Activated CD4-positive, alpha-beta memory T cell treated with anti-CD3 and anti-CD28 coated beads for 36 hours (primary cell): ENCODE results near the gene GLI1. TPM values are rescaled to one million over a fixed set of nuclear protein-coding genes. Genes with fewer than 3 reads are reported as not detected.
"Not testable (repeated sequence)": the region's sequence is repeated elsewhere in the genome, so short reads cannot be mapped to it uniquely, and the experiment has no call there.

Experiments used
- CTCF ChIA-PET: fragments of 350-600 bp; sonication (Branson Sonifier 250); formaldehyde crosslinking; loops from one replicate; lab custom pipeline; 2021; ENCODE audit warnings: antibody characterized with exemption, inconsistent platforms; lab: Charles Lee
- POLR2A ChIA-PET: fragments of 350-600 bp; sonication (Branson Sonifier 250); formaldehyde crosslinking; loops from one replicate; lab custom pipeline; 2021; ENCODE audit warnings: antibody characterized with exemption; lab: Charles Lee
- DNase-seq: peaks from one replicate; pipeline ENCODE4 v3.0.0-alpha.2; 2020
- H3K27ac Mint-ChIP-seq: one replicate; pipeline ENCODE4 v1.8.0; 2021; ENCODE audit warnings: mixed read lengths
- H3K27me3 Mint-ChIP-seq: one replicate; pipeline ENCODE4 v1.8.0; 2021; ENCODE audit warnings: mixed read lengths
- H3K36me3 Mint-ChIP-seq: one replicate; pipeline ENCODE4 v1.8.0; 2021; ENCODE audit warnings: mixed read lengths
- H3K4me1 Mint-ChIP-seq: one replicate; pipeline ENCODE4 v1.8.0; 2021; ENCODE audit warnings: low read depth, mixed read lengths
- H3K4me3 Mint-ChIP-seq: one replicate; pipeline ENCODE4 v1.8.0; 2021; ENCODE audit warnings: mild to moderate bottlenecking, mixed read lengths
- H3K9me3 Mint-ChIP-seq: one replicate; pipeline ENCODE4 v1.8.0; 2021; ENCODE audit warnings: mixed read lengths
- intact Hi-C: fragments of 100-400 bp; cut with micrococcal nuclease; formaldehyde crosslinking; loops from one replicate; pipeline ENCODE4 v1.15.1; 2023
- total RNA-seq, 2 experiments: library from RNA; stranded (reverse); gene quantifications; one replicate each; pipeline ENCODE4 v1.2.3, GENCODE V29; 2021

The GLI1 gene
- total RNA-seq: under 1 TPM in 1 of 2 experiments, not detected in 1; 0.07 TPM

GRCh38 chr12:57459750-57460467 is at the start of gene GLI1:
GLI1 (plus strand) TSS chr12:57459785; CDS start chr12:57463692, 3,907 bp downstream.
- CTCF ChIA-PET: interaction anchor here (0.6 to 2.7 kb wide), 38 partner anchors 9 to 282 kb away, joined by 3 to 31 read pairs (median 6); partner anchors contain the start of genes ARHGAP9, B4GALNT1, DCTN2 and INHBC
- POLR2A ChIA-PET: interaction anchor here (0.5 to 2.4 kb wide), 3 partner anchors 17 to 208 kb away, joined by 3 to 10 read pairs (median 3); no protein-coding TSS in a partner anchor

GRCh38 chr12:57410534-57410933 is 49.1 kb upstream of the GLI1 start:
- H3K4me1 Mint-ChIP-seq: peaks cover 22% of the 10 kb centered on the region
- intact Hi-C loops: no loop called here
- CTCF ChIA-PET: interaction anchor here (0.6 to 2.0 kb wide), 5 partner anchors 25 to 53 kb away, joined by 3 to 6 read pairs (median 3); partner anchors contain the start of gene INHBE
- no peak for DNase-seq
- H3K27me3 Mint-ChIP-seq: no peaks in the 10 kb centered on the region
- H3K9me3 Mint-ChIP-seq: no peaks in the 10 kb centered on the region
- no peak overlapping the region for H3K4me3 Mint-ChIP-seq
- no peak overlapping the region for H3K27ac Mint-ChIP-seq
- POLR2A ChIA-PET: interaction anchor here (0.8 kb wide), 1 partner anchor 10 kb away, joined by 3 read pairs; no protein-coding TSS in a partner anchor
- H3K36me3 Mint-ChIP-seq: no peaks in the 10 kb centered on the region

More at GRCh38 chr12:57459750-57460467, at the start of gene GLI1:
- Mint-ChIP-seq H3K9me3 (no peaks in the 10 kb centered on the region), H3K4me3 (peak within 1 kb of the TSS; percentile 89), H3K4me1 (peaks cover 51% of the 10 kb centered on the region), H3K27ac (peak within 1 kb of the TSS; percentile 92), H3K27me3 (peaks cover 5% of the 10 kb centered on the region), H3K36me3 (no peaks in the 10 kb centered on the region)
- DNase-seq: no peak
- intact Hi-C loops: loop anchor here (1.0 to 5.0 kb wide), 3 partner anchors 60 to 247 kb away; partner anchors contain the start of gene DDIT3

GRCh38 chr12:57414160-57414559 is 45.4 kb upstream of the GLI1 start:
- CTCF ChIA-PET: interaction anchor here (0.6 to 1.2 kb wide), 2 partner anchors 39 to 473 kb away, joined by 3 to 4 read pairs; no protein-coding TSS in a partner anchor
- peaks cover 26% of the 10 kb centered on the region for H3K4me1 Mint-ChIP-seq
- H3K9me3 Mint-ChIP-seq, H3K27ac Mint-ChIP-seq, POLR2A ChIA-PET, H3K27me3 Mint-ChIP-seq, intact Hi-C loops, H3K36me3 Mint-ChIP-seq, DNase-seq, H3K4me3 Mint-ChIP-seq: not testable (repeated sequence)

GRCh38 chr12:57415088-57415487 is 44.5 kb upstream of the GLI1 start:
- no peak overlapping the region for H3K4me3 Mint-ChIP-seq
- H3K27ac Mint-ChIP-seq: no peak overlapping the region
- peaks cover 27% of the 10 kb centered on the region for H3K4me1 Mint-ChIP-seq
- DNase-seq: no peak
- intact Hi-C loops: no loop called here
- CTCF ChIA-PET: interaction anchor here (0.7 to 1.2 kb wide), 2 partner anchors 38 to 201 kb away, joined by 4 read pairs; no protein-coding TSS in a partner anchor
- no peaks in the 10 kb centered on the region for H3K9me3 Mint-ChIP-seq
- H3K27me3 Mint-ChIP-seq: no peaks in the 10 kb centered on the region
- no peaks in the 10 kb centered on the region for H3K36me3 Mint-ChIP-seq
- POLR2A ChIA-PET: no interaction called here

GRCh38 chr12:57416039-57416996 is 43.3 kb upstream of the GLI1 start:
- DNase-seq: no peak
- Mint-ChIP-seq H3K27me3 (no peaks in the 10 kb centered on the region), H3K4me1 (peaks cover 25% of the 10 kb centered on the region), H3K27ac (no peak overlapping the region), H3K36me3 (no peaks in the 10 kb centered on the region), H3K9me3 (no peaks in the 10 kb centered on the region), H3K4me3 (no peak overlapping the region)
- ChIA-PET CTCF (no interaction called here), POLR2A (no interaction called here)
- intact Hi-C loops: no loop called here

- Mint-ChIP-seq H3K27ac (no peak overlapping the region), H3K4me3 (no peak overlapping the region), H3K9me3 (no peaks in the 10 kb centered on the region), H3K4me1 (peaks cover 16% of the 10 kb centered on the region), H3K36me3 (peaks cover 8% of the 10 kb centered on the region), H3K27me3 (no peaks in the 10 kb centered on the region)
- DNase-seq: no peak
- ChIA-PET CTCF (interaction anchor here (0.7 to 1.9 kb wide), 3 partner anchors 35 to 76 kb away, joined by 3 to 5 read pairs (median 4); no protein-coding TSS in a partner anchor), POLR2A (no interaction called here)
- intact Hi-C loops: no loop called here
Observed at GRCh38 chr12:57418255-57418654, 41.3 kb upstream of the GLI1 start.

GRCh38 chr12:57419495-57419894 is 40.1 kb upstream of the GLI1 start:
- Mint-ChIP-seq H3K9me3 (no peaks in the 10 kb centered on the region), H3K27ac (no peak overlapping the region), H3K36me3 (peaks cover 10% of the 10 kb centered on the region), H3K4me3 (no peak overlapping the region), H3K4me1 (peaks cover 18% of the 10 kb centered on the region), H3K27me3 (no peaks in the 10 kb centered on the region)
- POLR2A ChIA-PET: interaction anchor here (0.6 kb wide), 1 partner anchor 125 kb away, joined by 3 read pairs; no protein-coding TSS in a partner anchor
- DNase-seq: no peak
- CTCF ChIA-PET: interaction anchor here (1.9 kb wide), 1 partner anchor 33 kb away, joined by 5 read pairs; no protein-coding TSS in a partner anchor
- intact Hi-C loops: no loop called here

- DNase-seq: no peak
- Mint-ChIP-seq H3K36me3 (peaks cover 12% of the 10 kb centered on the region), H3K4me1 (peaks cover 16% of the 10 kb centered on the region), H3K4me3 (no peak overlapping the region), H3K9me3 (no peaks in the 10 kb centered on the region), H3K27ac (no peak overlapping the region), H3K27me3 (no peaks in the 10 kb centered on the region)
- CTCF ChIA-PET: interaction anchor here (1.0 kb wide), 1 partner anchor 32 kb away, joined by 4 read pairs; no protein-coding TSS in a partner anchor
- intact Hi-C loops: no loop called here
- POLR2A ChIA-PET: interaction anchor here (0.7 kb wide), 1 partner anchor 10 kb away, joined by 3 read pairs; no protein-coding TSS in a partner anchor
Observed at GRCh38 chr12:57420482-57420881, 39.1 kb upstream of the GLI1 start.

GRCh38 chr12:57426948-57427347 is 32.6 kb upstream of the GLI1 start:
- H3K27ac Mint-ChIP-seq, CTCF ChIA-PET, H3K27me3 Mint-ChIP-seq, intact Hi-C loops, DNase-seq, H3K4me3 Mint-ChIP-seq, POLR2A ChIA-PET, H3K9me3 Mint-ChIP-seq: not testable (repeated sequence)
- Mint-ChIP-seq H3K36me3 (peaks cover 16% of the 10 kb centered on the region), H3K4me1 (peaks cover 35% of the 10 kb centered on the region)

- POLR2A ChIA-PET: no interaction called here
Observed at GRCh38 chr12:57428965-57429364, 30.6 kb upstream of the GLI1 start.

GRCh38 chr12:57429473-57430111 is 30.0 kb upstream of the GLI1 start:
- Mint-ChIP-seq H3K9me3 (no peaks in the 10 kb centered on the region), H3K27ac (peak overlapping the region; percentile 97), H3K4me1 (peaks cover 35% of the 10 kb centered on the region), H3K27me3 (no peaks in the 10 kb centered on the region), H3K36me3 (peaks cover 5% of the 10 kb centered on the region), H3K4me3 (peak overlapping the region; percentile 97)
- POLR2A ChIA-PET: interaction anchor here (0.5 to 1.5 kb wide), 8 partner anchors 8 to 50 kb away, joined by 3 to 4 read pairs (median 3); partner anchors contain the start of genes ARHGAP9 and INHBE
- DNase-seq: no peak
- intact Hi-C loops: loop anchor here (1.0 to 2.0 kb wide), 3 partner anchors 23 to 93 kb away; partner anchors contain the start of gene MBD6
- CTCF ChIA-PET: interaction anchor here (0.5 to 1.4 kb wide), 8 partner anchors 23 to 187 kb away, joined by 3 to 8 read pairs (median 4); partner anchors contain the start of genes GLI1 and INHBE

More at GRCh38 chr12:57428965-57429364, 30.6 kb upstream of the GLI1 start:
- Mint-ChIP-seq H3K4me3 (peak overlapping the region; percentile 97), H3K27ac (peak overlapping the region; percentile 97), H3K4me1 (peaks cover 38% of the 10 kb centered on the region), H3K9me3 (no peaks in the 10 kb centered on the region), H3K27me3 (no peaks in the 10 kb centered on the region), H3K36me3 (peaks cover 8% of the 10 kb centered on the region)
- no peak for DNase-seq
- intact Hi-C loops: no loop called here
- CTCF ChIA-PET: interaction anchor here (1.2 to 1.4 kb wide), 3 partner anchors 24 to 31 kb away, joined by 3 to 8 read pairs (median 3); no protein-coding TSS in a partner anchor
